Kidney capillary endothelial cell (primary cell): ENCODE measurements around the gene PLXDC2.

Source experiments
- DNase-seq: peaks from one replicate; pipeline ENCODE4 v3.0.0-alpha.2; 2018; ENCODE audit warnings: low spot score

The PLXDC2 gene

DNA sequence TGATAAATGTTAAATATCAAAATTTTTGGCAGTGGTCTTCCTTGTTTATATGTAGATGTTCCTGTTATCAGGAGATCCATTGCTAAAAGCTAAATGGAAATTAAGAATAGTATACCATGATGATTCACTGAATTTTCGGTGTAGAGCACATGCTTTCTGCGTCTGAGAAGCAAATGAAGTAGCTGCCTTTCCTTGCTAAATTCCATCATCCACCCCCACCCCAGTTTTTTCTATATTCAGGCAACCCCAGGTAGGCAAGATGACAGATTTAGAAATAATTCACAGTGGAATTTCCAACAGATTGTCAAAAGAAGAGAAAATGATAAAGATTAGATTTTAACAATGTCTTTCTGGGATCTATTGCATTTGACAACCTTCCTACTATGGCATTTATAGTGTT lies 231.9 kb downstream of the PLXDC2 start:
- DNase-seq, result no peak

DNA sequence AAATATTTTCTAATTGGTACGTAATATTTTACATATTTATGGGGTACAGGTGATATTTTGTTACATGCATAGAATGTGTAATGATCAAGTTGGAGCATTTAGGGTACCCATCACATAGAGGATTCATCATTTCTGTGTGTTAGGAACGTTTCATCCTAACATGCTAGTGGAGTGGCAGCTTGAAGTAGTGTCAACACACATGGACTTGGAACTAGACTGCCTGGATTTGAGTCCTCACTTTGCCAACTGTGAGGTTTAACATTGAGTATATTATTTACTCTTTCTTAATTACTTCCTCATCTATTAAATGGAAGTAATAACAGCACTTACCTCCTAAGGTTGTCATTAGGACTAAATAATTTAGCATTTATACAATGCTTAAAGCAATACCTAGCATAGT lies 241.9 kb downstream of the PLXDC2 start:
- no peak for DNase-seq

DNA sequence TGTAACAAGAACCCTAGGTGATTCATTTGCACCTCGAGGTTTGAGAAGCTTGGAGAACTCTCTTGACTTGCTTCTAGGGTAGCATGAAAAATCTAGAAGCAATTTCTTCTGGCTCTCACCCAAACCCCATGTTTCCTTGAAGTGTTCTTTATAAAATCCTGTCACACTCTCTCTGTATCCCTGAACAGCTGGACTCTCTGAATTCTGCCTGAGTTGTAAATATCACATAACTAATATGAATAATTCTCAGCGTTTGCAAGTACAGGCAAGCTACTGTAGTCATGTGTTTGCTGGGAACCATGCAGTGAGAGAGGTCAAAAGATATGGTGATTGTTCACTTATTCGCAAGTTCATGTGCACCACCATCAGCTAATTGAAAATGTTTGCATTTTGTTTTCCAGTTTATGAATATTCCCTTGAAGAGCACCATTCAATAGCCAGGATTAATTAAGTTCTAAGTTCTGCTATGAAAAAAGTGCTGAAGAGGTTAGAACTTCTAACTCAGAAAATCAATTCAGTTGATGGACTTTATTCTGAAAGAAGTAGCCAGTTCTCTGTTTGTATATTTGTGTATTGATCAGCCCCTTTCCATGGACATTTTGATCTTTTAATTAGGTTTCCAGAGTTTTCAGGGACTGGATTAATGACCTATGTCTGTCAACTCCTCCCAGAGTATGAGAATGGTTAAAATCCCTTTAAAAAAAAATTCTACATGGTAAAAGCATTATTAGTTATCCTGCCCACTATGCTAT lies 243.0 kb downstream of the PLXDC2 start:
- no peak for DNase-seq

DNA sequence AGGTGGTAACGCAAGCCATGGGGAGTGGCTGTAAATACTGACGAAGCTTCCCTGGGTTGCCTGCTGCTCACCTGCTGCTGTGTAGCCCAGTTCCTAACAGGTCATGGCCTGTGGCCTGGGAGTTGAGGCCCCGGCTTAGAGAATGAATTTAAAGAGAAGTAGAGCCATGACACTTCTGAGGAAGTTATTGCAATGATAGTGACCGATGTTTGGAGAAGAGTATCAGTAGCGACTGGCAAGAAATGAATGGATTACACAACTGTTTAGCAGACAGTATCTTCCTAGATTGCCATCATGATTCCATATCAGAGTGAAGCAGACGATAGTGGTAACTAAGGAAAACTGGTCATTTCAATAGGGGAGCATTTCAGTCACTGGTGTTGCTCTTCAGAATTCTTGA lies 249.6 kb downstream of the PLXDC2 start:
- DNase-seq, result no peak

DNA sequence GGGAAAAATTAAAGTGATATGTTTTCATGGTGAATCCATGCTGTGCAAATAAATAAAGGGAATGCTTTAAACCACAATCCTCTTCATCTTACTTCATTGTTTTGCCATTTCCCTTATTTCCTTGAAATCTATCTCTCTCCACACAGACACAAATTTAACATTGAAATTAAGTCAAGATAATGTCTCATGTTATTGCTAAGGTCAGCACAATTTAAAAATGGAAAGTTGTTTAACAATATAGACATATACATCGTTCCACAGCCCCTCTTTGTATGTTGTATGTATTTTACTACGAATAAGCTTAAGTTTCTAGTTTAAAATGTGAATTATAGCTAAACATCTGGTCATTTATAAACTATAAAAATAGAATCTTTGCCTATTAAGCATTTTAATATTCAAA lies 256.9 kb downstream of the PLXDC2 start:
- no peak for DNase-seq

DNA sequence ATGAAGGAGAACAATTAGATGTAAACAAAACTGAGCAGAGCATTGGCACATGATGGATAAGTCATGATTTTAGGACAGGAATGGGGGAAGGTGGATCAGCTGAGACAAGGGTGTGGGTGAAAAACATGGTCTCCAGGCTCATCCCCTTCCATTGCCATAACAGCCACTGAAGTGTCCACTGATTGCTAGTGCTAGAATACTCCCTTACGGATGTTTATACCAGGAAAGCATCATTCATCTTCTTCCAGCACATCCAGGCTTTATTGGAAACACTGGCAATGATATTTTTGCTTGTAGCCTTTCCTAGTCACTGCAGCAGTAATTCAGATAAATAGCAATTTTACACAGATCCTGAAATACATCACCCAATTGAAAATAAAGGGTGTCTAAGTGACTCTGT lies 259.5 kb downstream of the PLXDC2 start:
- DNase-seq, result no peak

DNA sequence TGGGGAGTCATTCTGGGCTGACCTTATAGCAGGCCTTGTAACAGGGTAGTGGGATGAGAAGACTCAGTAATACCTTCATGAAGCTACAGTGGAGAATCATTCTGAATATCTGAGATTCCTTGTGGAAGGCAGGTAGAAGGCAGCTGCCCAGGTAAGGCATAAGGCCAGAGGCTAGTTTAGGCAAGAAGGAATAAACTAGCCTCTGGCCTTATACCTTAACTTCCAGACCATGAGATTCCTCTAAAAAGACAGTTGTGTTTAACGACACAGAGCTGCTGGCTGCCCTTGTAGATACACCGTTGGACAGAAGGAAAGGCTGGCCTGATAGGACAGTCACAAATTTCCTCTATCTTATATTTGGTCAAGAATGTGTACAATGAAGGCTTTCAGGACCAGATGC lies 268.2 kb downstream of the PLXDC2 start:
- no peak for DNase-seq

DNA sequence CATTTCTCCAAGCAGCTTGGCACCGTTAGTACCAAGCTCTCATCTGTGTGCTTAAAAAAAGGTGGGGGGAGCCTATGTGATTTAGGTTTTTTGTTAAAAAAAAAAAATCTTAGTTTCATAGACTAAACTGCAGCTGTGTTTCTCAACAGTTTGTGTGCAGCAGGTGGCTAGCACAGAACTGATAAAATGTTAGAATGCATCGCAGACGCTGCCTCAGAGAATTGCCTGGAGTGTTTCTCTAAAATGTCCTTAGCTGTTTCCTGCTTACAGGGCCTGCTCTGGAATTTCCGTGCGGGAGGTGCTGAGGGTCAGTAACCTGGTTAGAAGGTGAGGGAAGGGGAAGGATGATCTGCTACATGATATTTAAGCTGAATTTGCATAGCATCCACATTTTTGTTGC lies 268.9 kb downstream of the PLXDC2 start:
- DNase-seq, result no peak

DNA sequence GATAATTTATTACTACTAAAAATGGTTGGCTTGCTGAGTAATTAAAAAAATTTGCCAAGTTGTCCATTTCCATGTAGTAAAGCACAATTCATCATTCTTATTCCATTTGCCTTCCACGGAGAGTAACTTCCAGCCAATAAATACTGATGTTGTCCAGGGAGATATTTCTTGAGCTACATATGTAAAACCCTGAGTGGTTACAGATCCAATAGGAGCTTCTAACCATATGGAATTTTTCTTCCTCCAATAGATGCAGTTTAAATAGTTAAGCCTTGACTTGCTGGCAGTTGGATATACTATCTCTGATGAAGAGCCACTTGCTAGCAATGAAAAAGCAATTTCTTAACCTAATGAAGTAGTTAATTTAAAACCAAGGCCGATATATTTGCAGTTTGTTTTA lies 271.1 kb downstream of the PLXDC2 start:
- DNase-seq, result no peak

DNA sequence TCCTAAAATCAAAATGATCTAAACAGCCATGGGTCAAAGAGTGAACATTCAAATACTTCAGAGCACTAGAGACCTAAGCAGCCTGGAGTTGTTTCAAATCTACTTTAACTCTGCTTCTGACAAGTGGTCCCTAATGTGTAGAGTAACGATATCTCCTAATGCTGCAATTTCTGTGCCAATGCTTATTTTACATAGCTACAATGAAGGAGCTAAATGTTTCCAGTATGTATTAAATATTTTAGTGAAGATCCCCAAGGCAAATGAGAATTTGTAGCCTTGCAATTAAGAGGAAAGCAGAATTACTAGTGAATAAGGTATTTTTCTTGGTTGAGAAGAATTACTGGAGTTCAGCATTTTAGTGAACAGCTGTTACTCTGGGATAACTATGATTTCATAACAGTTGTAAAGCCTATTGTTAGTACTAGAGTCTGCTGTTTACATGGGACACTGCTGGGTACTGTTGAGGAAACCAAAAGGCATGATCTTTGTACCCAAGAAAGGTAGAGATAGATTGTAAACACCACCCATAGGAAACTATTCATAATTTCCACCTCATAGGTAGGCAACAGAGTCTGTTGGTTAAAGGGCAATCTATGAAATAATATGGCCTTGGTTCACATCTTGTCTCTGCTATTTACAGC lies 271.9 kb downstream of the PLXDC2 start:
- DNase-seq, result no peak

DNA sequence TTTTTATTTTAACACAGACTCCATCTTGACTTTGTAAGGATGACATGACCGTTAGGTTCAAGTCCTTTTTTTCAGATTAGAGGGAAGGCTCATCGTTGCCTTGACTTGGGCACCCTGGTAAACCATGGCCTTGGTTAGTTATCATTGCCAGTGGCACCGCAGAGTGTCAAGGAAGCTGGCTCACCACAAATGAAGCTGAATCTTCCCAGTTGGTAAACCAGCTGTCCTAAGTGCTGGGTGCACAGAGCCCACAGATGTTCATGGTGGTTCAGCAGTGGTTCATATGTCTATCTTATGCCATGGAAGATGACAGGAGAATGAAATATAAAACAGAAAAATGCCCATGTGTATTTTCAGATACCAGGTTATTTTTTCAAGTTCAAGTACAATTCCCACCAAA lies 273.6 kb downstream of the PLXDC2 start:
- DNase-seq, result no peak

DNA sequence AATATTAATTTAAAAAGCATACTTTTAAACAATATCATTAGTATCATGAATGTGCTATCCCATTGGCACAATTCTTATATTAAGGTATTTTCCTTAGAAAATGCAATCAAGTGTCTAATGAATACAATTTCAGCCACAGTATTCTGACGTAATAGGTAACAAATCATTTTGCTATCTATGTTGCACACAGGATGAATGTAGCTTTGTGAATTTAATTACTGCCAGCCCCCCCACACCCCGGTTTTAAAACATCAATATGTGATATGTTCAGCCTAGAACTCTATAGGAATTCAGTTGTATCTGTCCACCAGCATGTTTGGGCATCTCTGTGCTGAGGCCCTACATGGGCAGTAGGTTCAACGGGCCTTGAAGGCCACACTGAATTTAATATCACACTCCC lies 274.6 kb downstream of the PLXDC2 start:
- DNase-seq, result no peak

DNA sequence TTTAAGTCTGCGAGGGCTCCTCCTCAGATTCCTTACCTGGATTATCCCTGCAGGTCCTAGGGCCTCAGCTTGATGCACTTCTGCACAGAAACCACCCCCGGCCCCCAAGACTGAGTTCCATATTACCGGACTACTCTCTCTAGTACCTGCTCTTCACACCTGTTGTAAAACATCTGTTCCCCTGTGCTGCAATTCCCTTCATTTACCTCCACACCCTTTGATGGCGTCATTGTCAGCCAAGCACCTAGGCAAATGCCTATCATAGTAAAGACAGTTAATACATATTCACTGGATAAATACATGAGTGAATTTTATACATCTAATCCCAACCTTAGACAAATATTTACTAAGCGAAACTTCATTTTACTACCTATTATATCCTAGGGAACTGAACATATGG lies 275.5 kb downstream of the PLXDC2 start:
- DNase-seq, result no peak

DNA sequence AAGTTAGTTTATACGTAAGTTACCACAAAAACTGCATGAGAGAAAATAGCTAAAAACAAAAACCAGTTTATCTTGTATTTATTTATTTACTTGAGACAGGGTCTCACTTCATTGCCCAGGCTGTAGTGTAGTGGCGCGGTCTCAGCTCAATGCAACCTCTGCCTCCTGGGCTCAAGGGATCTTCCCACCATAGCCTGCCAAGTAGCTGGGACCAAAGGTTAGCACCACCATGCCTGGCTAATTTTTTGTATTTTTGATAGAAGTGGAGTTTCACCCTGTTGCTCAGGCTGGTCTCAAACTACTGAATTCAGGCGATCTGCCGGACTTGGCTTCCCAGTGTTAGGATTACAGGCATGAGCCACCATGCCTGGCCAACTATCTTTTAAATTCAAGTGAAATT lies 277.4 kb downstream of the PLXDC2 start:
- no peak for DNase-seq

DNA sequence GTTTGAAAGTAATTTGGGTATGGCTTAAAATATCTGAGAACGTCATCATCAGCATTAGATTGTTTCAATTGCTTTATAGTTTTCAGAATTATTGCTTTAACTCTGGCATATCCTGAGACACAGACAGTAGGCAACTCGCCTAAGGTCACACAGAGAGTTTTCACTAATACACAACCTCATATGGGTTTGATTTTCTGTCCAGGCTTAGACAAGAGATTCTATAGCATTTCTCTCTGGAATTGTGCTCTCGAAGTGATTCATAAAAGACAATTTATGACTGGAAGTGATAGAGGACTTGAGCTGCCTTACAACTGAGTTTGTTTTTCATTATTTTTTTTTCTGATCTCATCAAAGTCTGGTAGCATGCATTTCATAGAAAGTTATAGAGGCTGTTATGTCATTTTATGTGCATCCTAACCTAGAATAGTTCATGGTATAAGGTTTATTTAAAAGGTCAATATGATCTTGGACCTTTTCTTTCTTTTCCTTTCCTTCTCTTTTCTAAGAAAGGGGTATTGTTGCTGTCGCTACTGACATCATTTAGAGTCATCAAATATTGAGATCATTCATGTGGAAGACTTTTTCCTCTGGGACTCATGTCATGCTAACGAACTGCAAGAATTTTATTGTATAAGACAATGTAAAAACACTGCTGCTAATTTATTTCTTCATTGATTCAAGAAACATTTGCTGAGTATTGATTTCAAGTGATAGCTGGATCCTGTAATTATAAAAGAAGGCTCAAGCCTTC lies 278.2 kb downstream of the PLXDC2 start:
- DNase-seq, result no peak

DNA sequence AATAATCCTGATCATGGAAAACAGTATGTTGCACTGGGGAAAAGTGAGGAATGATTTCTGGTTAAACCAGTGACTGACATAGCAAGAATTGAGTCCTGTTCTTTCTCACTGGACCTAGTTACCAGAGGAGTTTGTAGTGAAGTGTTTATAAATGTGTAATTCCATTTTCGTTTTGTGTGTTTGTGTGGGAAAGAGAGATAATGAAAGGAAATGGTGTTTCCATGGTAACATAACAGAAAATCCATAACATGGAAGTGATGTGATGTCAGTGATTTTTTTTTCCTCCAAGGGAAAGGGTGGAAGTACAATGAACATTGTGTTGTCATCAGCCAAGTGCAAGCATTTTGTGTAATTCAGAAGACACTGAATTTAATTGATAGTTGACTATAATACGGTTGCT lies 283.9 kb downstream of the PLXDC2 start:
- DNase-seq, result peak; percentile 40

DNA sequence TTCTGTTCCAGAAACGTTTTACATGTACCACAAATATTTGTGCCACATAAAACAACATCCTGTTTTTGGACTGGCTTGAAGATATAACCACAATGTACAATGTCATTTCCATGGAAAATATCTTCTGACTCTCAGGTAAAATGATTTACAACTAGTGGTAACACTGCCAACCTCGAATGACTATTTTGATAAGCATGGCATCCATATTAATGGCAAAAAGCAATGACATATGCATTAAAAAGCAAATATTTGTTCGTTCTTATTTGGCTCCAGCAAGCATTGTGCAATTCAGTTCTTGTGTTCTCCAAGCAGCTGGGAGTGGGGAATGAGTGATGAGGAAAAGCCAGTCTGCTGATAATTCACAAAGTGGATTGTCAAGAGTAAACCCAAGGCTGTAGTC lies 289.0 kb downstream of the PLXDC2 start:
- DNase-seq, result no peak

DNA sequence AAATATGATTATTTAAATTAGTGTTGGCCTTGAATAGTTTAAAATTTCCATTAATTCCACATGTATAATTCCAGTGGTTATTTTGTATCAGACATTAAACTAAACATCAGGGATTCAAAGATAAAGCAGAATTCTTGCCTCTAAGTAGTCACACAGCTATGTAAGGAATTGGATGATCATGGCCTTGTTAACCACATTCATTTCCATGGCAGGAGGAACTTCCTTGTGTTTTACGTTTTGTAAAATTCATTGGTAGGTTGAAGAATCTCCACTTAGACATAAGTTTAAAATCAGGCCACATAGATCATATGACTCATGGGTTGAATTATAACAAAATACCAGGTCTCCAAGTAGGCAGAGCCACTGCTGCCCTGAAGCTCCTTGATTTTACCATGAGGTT lies 289.7 kb downstream of the PLXDC2 start:
- DNase-seq, result no peak

DNA sequence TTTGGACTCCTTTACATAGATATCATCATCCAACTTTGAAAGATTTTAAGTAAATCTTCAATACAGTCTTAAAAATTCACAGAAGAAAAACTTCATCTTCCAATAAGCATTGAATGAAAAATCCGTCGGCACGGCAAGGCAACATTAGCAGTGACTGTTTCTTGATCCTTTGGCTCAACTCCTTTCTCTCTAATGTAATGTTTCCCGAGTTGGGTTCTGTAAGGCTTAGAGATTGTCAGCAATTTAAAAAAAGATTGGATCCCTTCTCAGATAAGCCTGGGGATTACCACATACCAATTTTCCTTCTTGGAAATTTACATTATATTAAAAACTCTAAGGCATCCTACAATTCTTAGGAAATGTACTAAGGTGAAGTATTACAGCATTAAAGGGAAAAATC lies 291.8 kb downstream of the PLXDC2 start:
- no peak for DNase-seq

DNA sequence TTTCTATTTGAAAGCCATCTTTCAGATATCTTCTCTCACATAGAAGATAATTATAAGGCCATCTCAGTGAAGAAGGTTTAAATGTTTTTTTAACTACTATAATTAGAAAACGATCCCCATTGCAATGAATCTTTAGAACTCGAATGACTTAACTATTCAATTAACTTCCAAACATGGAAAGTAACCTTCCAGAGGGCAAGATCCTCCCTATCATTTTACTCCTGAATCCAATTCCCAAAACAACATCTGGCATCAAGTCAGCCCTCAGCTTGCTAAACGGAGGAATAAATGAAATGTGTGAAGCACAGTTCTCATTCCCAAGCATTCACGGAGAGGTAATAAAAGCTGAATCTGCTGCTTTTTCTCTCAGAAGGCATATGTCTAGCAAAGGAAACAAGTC lies 293.4 kb downstream of the PLXDC2 start:
- DNase-seq, result no peak

DNA sequence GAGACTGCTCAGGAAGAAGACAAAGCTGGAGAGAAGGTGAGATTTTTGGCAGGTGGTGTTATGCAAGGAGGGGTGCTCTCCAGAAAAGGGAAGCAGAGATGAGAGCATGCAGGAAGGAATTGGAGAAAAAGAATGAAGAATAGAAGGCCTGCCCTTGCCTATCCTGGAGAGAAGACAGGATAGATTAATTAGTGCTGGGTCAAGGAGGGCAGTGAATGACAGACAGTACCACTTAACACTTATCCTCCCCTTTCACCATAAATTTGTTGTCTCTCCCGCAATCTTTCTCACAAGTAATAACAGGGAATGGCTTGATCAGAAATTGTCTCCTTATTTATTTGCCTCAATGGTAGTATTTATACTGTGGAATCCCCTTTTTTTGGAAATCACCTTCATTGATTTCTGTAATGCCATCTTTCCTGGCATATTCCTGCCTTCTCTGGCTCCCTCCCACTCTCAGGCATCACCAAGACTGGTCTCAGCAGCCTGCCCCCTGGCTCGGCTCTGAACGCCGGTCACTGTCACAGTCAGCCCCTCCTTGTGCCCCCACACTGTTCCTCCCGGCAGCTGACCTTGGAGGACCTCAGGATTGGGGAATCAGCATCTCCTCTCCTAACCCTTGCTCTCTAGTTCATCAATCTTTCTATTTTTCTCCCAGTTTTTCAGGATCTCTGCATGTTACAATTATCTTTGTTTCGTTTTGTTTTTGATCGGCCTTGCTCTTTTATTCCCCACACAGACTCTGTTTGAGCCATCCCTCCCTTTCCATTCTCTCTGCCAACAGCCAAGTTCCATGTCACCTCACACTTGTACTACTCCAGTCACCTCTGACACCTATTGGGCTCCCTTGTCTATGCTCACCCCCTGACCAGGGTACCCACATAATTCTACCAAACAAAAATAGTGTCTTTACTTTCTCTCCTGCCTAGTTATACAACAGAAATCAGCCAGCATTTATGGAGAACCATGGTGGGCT lies 294.2 kb downstream of the PLXDC2 start:
- DNase-seq, result no peak

DNA sequence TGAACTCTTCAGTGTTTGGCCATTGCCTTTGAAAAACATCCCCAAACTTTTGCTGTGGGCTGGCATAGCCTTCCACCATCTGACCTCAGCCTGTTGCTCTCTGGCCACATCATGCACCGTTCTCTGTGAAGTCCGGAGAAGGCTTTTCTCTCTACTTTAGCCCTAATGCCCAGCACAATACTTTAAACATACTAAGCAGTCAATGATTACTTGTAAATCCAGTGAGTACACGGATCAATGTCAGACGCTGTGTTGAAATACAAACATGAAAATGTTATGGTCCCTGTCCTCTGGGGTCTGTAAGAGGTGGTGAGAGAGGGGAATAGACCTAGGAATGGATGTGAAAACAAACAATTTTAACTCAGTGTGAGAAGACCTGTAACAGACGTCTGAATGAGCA lies 297.9 kb downstream of the PLXDC2 start:
- DNase-seq, result no peak
